ENCODE results near the gene ERH.
"Not testable (repeated sequence)": the region's sequence is repeated elsewhere in the genome, so short reads cannot be mapped to it uniquely, and the experiment has no call there.

Gene ERH

GRCh38 chr14:69429643-69430042 is 31.5 kb upstream of the ERH start:
- H3K4me3 ChIP-seq (ENCODE audit: low read depth, low read length) = no peak overlapping the region
- TF ChIP-seq, protein P1, sequence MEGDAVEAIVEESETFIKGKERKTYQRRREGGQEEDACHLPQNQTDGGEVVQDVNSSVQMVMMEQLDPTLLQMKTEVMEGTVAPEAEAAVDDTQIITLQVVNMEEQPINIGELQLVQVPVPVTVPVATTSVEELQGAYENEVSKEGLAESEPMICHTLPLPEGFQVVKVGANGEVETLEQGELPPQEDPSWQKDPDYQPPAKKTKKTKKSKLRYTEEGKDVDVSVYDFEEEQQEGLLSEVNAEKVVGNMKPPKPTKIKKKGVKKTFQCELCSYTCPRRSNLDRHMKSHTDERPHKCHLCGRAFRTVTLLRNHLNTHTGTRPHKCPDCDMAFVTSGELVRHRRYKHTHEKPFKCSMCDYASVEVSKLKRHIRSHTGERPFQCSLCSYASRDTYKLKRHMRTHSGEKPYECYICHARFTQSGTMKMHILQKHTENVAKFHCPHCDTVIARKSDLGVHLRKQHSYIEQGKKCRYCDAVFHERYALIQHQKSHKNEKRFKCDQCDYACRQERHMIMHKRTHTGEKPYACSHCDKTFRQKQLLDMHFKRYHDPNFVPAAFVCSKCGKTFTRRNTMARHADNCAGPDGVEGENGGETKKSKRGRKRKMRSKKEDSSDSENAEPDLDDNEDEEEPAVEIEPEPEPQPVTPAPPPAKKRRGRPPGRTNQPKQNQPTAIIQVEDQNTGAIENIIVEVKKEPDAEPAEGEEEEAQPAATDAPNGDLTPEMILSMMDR (IDR thresholded peaks at IDR 0.05; ENCODE audit: borderline replicate concordance, insufficient read depth, low read depth, low read length) = no peak

DNA sequence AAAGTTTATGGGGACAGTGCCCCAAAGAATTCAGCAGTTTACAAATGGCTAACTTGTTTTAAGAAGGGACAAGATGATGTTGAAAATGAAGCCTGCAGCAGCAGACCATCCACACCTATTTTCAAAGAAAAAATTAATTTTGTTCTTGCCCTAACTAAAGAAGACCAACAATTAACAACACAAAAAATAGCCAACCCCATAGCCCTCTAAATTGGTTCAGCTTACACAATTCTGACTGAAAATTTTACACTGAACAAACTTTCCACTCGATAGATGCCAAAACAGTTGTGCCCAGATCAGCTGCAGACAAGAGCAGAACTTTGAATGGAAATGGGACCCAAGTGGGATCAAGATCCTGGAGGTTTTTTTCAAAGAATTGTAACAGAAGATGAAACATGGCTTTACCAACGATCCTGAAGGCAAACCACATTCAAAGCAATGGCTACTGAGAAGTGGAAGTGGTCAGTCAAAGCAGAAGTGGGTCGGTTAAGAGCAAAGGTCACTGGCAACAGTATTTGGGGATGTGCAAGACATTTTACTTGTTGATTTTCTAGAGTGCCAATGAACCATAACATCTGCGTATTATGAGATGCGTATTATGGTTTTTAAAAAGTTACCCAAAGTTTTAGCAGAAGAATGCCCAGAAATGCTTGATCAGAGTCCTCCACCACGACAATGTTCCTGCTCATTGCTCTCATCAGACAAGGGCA is 30.3 kb upstream of the ERH start:
- TF ChIP-seq, protein P1 (IDR thresholded peaks at IDR 0.05; ENCODE audit: borderline replicate concordance, insufficient read depth, low read depth, low read length) = no peak
- no peak overlapping the region for H3K4me3 ChIP-seq (ENCODE audit: low read depth, low read length)

GRCh38 chr14:69427596-69427995 is 29.5 kb upstream of the ERH start:
- TF ChIP-seq, protein P1 (IDR thresholded peaks at IDR 0.05; ENCODE audit: borderline replicate concordance, insufficient read depth, low read depth, low read length) = no peak

GRCh38 chr14:69424149-69424923 is 26.2 kb upstream of the ERH start:
- TF ChIP-seq, protein P1 (IDR thresholded peaks at IDR 0.05; ENCODE audit: borderline replicate concordance, insufficient read depth, low read depth, low read length) = no peak
- no peak overlapping the region for H3K4me3 ChIP-seq (ENCODE audit: low read depth, low read length)

More at GRCh38 chr14:69427596-69427995, 29.5 kb upstream of the ERH start:
- no peak overlapping the region for H3K4me3 ChIP-seq (ENCODE audit: low read depth, low read length)

- TF ChIP-seq, protein P1 (IDR thresholded peaks at IDR 0.05; ENCODE audit: borderline replicate concordance, insufficient read depth, low read depth, low read length) = no peak
- no peak overlapping the region for H3K4me3 ChIP-seq (ENCODE audit: low read depth, low read length)
Measured at GRCh38 chr14:69423279-69423678, 25.2 kb upstream of the ERH start.

GRCh38 chr14:69416087-69416486 is 18.0 kb upstream of the ERH start:
- not testable (repeated sequence) for H3K4me3 ChIP-seq (ENCODE audit: low read depth, low read length)

GRCh38 chr14:69413483-69413882 is 15.4 kb upstream of the ERH start:
- H3K4me3 ChIP-seq (ENCODE audit: low read depth, low read length) = no peak overlapping the region
- TF ChIP-seq, protein P1 (IDR thresholded peaks at IDR 0.05; ENCODE audit: borderline replicate concordance, insufficient read depth, low read depth, low read length) = no peak
